Stimulated activated CD4-positive, alpha-beta T cell treated with anti-CD3 and anti-CD28 coated beads, Interleukin-1b, Interleukin-23, amount 100 ng/mL, for 48 hours (primary cell): ENCODE results near the gene SUFU.
"Not testable (repeated sequence)": the region's sequence is repeated elsewhere in the genome, so short reads cannot be mapped to it uniquely, and the experiment has no call there.

Experiments
- DNase-seq: peaks from one replicate; pipeline ENCODE4 v3.0.0-alpha.2; 2020

SUFU gene

DNA sequence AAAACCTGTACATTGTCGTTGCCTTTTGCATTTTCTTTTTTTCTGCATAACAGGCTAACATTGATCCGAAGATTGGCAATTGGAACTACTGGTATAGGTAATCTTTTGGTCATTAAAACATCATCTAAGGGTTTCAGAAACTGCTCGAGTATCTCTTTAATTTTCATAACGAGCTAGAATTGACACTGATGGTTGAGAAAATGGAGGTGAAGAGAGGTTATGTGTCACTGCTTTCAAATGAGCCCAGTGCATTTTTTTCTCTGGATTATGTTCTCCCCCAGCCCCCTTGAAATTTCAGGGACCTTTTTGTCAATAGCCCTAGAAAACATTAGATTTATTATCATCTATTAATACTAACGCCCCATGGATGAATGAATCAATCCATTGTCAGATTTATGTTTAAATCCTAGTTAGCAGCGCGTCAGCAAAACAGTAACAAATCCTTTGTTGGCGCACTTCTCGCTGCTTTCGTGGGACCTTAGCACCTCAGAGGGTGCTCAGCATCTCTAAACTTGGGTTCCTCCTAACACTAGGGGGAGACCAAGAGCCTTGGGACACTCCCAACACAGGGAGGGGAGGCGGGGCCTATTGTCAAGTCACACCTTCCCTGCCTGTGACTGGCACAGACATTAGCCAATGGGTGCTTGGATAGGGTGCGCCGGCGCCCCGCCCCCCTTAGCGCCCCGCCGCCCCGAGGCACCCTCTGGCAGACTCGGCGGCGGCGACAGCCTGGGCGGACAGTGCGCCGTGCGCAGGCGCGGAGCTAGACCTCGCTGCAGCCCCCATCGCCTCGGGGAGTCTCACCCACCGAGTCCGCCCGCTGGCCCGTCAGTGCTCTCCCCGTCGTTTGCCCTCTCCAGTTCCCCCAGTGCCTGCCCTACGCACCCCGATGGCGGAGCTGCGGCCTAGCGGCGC, at the start of gene SUFU:
Gene SUFU, plus strand, starts transcription at position 709 of the 915 bp plus-strand sequence. Its CDS starts 181 bp downstream, at position 890.
- DNase-seq = peak; percentile 99

- not testable (repeated sequence) for DNase-seq
These were observed 48.9 kb upstream of the SUFU start for GRCh38 chr10:102454662-102455487.

- no peak for DNase-seq
These were observed 47.8 kb upstream of the SUFU start for GRCh38 chr10:102455893-102456471.

GRCh38 chr10:102457591-102458150, 46.1 kb upstream of the SUFU start:
- DNase-seq = no peak

- DNase-seq = no peak
These were observed 45.1 kb upstream of the SUFU start for GRCh38 chr10:102458656-102459055.

DNA sequence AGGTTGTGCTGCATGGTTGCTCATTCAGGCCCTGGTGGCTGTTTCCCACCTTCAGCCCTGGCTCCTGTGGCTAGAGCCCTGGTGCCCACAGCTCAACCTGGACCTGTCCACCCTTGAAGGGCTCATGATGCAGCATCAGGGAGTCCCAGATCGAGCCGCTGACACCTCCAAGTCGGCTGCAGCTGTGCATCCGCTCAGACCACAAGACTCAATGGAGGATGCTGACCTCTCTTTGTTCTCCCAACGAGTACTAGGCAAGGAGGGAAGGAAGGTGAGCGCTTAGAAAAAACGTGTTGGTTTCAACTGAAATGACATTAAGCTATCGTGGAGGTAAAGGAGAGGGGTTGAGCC, 43.0 kb upstream of the SUFU start:
- DNase-seq = no peak

- peak; percentile 93 for DNase-seq
These were observed 42.4 kb upstream of the SUFU start for GRCh38 chr10:102461187-102462054.

DNA sequence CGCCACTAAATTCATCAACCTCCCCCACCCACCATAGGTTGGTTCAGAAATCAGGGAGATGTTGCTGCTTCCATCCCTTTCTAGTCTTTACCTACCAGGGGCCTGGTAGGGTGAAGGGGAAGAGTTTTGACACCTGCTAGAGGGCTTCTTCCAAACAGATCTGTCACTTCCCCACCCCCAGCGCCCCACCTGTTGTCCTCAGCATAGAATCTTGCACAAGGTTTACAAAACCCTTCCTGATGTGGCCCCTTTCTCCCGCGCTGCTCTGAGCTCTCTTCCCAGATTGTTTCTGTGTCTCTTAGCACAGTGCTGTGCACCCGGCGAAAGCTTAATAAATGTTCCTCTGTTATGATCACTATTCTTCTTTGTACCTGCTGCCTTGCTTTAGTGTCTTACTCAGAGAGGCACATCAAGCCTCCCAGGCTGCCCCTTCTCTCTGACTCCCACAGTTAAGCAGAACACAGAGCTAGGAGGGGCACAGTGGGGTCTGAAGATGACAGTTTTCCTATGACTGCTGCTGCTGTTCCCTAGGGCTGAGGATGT, 41.2 kb upstream of the SUFU start:
- no peak for DNase-seq

- DNase-seq = no peak
These were observed 39.8 kb upstream of the SUFU start for GRCh38 chr10:102463983-102464382.

GRCh38 chr10:102465466-102465865, 38.3 kb upstream of the SUFU start:
- DNase-seq = no peak

- no peak for DNase-seq
These were observed 36.5 kb upstream of the SUFU start for GRCh38 chr10:102467318-102467717.

DNA sequence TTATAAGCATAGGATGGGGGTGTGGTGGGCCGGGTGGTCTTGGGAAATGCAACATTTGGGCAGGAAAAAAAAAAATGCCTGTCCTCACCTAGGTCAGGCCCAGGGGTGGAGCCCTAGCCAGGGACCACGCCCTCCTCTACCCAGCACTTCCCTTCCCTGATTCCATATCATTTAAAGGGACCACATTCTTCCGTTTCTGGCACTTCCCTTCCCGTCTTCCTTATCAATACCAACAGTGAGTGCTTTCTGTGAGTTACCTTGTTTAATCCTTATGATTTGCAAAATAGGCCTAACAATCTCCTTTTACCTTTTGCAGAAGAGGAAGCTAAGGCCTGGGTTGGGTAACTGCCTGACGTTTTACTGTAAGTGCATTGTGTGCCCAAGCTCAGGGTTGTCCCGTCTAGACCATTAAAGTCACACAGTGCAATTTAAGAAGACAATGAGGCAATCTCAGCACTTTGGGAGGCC, 35.8 kb upstream of the SUFU start:
- DNase-seq = no peak

DNA sequence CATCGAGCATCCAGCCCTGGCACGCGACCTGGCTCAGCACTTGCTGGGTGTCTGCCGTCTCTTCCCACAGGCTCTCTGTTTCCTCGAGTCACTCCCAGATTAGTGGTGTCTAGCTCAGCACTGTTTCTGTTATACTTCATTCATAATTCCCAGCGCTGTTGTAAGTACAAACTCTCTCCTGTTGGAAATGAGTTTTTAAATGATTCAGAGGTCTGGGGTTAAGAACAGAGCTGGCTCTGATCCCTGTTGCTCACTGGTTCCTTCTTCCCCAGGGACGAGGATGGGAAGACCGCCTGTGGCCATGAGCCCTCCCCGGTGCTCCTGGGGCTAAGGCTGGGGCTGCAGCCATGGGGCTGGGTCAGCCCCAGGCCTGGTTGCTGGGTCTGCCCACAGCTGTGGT, 35.1 kb upstream of the SUFU start:
- no peak for DNase-seq

DNA sequence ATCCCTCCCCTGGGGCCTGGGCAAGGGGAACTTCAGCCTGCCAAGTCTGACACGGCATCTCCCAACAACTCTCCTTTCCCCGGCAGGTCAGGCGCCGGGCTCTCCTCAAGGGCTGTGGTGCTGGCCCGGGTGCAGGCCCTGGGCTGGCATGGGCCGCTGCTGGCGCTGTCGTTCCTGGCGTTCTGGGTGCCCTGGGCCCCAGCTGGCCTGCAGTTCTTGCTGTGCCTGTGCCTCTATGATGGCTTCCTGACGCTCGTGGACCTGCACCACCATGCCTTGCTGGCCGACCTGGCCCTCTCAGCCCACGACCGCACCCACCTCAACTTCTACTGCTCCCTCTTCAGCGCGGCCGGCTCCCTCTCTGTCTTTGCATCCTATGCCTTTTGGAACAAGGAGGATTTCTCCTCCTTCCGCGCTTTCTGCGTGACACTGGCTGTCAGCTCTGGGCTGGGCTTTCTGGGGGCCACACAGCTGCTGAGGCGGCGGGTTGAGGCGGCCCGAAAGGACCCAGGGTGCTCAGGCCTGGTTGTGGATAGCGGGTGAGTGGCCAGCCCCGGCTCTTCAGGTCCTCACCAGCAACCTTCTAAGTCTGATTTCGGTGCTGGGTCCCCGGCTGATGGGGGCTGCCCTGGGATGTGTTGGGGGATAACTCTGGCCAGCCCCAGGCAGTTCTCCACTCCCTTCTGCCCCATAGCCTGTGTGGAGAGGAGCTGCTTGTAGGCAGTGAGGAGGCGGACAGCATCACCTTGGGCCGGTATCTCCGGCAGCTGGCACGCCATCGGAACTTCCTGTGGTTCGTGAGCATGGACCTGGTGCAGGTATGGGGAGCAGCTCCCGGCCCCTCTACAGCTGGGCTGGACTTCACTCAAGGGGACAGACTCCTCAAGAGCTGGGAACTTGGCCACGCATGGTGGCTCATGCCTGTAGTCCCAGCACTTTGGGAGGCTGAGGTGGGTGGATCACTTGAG, 32.9 kb upstream of the SUFU start:
- no peak for DNase-seq

DNA sequence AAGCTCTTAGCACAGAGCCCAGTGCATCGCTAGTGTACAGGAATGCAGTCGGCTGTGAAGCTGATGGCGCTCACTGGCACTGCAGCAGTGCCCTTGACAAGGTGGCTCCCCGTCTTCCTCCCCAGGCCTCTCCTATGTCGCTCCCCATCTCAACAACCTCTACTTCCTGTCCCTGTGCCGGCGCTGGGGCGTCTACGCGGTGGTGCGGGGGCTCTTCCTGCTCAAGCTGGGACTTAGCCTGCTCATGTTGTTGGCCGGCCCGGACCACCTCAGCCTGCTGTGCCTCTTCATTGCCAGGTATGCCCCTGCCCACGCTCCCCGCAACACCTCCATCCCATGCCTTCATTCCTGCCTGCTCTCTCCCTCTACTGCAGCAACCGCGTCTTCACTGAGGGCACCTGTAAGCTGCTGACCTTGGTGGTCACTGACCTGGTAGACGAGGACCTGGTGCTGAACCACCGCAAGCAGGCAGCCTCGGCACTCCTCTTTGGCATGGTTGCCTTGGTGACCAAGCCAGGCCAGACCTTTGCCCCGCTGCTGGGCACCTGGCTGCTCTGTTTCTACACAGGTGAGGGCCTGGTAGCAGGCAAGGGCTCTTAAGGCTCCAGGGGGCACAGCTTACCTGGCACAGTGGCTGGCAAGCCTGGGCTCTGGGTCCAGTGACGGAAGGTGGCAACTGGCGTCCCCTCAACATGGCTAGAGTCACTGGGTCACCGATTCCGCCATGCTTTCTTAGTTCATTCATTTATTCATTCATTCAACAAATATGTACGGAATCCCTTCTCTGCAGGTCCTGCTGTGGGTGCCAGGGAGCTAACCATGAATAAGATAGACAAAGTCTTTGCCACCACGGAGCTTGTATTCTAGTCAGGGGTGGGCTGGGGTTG, 30.1 kb upstream of the SUFU start:
- no peak for DNase-seq

DNA sequence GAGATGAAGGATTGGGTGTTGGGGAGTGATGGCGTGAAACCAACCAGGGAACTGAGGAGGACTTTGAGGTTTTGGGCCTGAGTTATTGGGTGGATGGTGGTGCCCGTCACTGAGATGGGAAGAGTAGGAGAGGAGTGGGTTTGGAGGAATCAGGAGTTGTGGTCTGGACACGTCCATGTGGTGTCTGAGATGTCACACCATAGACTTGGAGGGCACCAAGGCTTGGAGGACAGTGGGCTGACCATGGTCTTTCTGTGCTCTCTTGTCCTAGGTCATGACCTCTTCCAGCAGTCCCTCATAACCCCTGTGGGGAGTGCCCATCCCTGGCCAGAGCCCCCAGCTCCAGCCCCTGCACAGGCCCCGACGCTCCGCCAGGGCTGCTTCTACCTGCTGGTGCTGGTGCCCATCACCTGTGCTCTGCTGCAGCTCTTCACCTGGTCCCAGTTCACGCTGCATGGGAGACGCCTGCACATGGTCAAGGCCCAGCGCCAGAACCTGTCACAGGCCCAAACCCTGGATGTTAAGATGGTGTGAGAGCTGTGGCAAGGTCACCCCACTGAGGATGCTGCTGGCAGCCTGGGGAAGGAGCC, 28.2 kb upstream of the SUFU start:
- DNase-seq = no peak

- no peak for DNase-seq
These were observed 27.2 kb upstream of the SUFU start for GRCh38 chr10:102476466-102477141.

GRCh38 chr10:102479651-102480050, 24.1 kb upstream of the SUFU start:
- DNase-seq = no peak
